ENCODE results near the gene MBP.

The MBP gene

GRCh38 chr18:77037567-77037966 is 95.0 kb downstream of the MBP start:
- no peak overlapping the region for H3K4me3 ChIP-seq (ENCODE audit: low read depth, low read length)
- no peak for TF ChIP-seq CTCF (IDR thresholded peaks at IDR 0.05; ENCODE audit: control insufficient read depth, extremely low read depth, insufficient read depth)
- no peak for DNase-seq (ENCODE audit: low read depth)

GRCh38 chr18:77035380-77036187 is 97.0 kb downstream of the MBP start:
- H3K4me3 ChIP-seq (ENCODE audit: low read depth, low read length), result no peak overlapping the region
- TF ChIP-seq CTCF (IDR thresholded peaks at IDR 0.05; ENCODE audit: control insufficient read depth, extremely low read depth, insufficient read depth), result no peak
- DNase-seq (ENCODE audit: low read depth), result no peak

GRCh38 chr18:77033575-77033974 is 99.0 kb downstream of the MBP start:
- TF ChIP-seq CTCF (IDR thresholded peaks at IDR 0.05; ENCODE audit: control insufficient read depth, extremely low read depth, insufficient read depth), result no peak
- DNase-seq (ENCODE audit: low read depth), result no peak
- no peak overlapping the region for H3K4me3 ChIP-seq (ENCODE audit: low read depth, low read length)

- no peak overlapping the region for H3K4me3 ChIP-seq (ENCODE audit: low read depth, low read length)
- no peak for DNase-seq (ENCODE audit: low read depth)
- TF ChIP-seq CTCF (IDR thresholded peaks at IDR 0.05; ENCODE audit: control insufficient read depth, extremely low read depth, insufficient read depth), result no peak
Measured at GRCh38 chr18:77032181-77032701, 100.3 kb downstream of the MBP start.

- H3K4me3 ChIP-seq (ENCODE audit: low read depth, low read length), result no peak overlapping the region
- no peak for TF ChIP-seq CTCF (IDR thresholded peaks at IDR 0.05; ENCODE audit: control insufficient read depth, extremely low read depth, insufficient read depth)
- no peak for DNase-seq (ENCODE audit: low read depth)
Measured at GRCh38 chr18:77031662-77032061, 100.9 kb downstream of the MBP start.

- H3K4me3 ChIP-seq (ENCODE audit: low read depth, low read length), result no peak overlapping the region
- no peak for DNase-seq (ENCODE audit: low read depth)
- TF ChIP-seq CTCF (IDR thresholded peaks at IDR 0.05; ENCODE audit: control insufficient read depth, extremely low read depth, insufficient read depth), result no peak
Measured at GRCh38 chr18:77030201-77030600, 102.4 kb downstream of the MBP start.
